ENCODE results near the gene RELL1.
A peak's percentile ranks its signal among the peaks of the same experiment; 100 is the strongest.

The RELL1 gene

DNA sequence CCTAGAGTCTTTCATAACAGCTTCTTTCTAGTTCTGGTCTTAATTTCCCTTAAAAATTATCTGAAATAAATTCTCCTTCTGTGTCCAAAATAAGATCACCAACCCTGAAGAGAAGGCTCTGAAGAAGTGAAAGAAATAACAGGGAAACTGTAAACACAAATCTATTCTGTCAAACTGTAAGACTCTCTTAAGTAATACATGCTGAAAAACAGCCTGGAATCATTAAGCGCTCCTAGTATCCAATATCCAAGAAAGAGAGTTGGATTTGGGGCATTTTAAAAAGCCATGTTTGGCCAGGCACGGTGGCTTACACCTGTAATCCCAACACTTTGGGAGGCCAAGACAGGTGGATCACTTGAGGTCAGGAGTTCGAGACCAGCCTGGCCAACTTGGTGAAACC, 53.3 kb downstream of the RELL1 start:
- DNase-seq, result no peak

DNA sequence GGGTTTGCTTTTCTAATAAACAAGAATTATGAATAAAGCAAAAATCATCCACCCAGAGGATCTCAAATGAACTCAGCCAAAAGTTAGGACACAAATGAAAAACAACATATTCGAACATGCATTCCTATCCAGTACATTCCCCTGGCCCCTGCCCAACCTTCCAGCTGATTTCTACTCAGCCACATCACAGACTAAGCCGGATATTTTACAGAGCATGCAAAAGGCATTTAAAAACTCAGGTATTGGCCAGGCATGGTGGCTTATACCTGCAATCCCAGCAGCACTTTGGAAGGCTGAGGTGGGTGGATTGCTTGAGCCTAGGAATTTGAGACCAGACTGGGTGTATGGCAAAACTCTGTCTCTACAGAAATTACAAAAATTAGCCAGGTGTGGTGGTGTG, 54.6 kb downstream of the RELL1 start:
- peak; percentile 56 for DNase-seq

DNA sequence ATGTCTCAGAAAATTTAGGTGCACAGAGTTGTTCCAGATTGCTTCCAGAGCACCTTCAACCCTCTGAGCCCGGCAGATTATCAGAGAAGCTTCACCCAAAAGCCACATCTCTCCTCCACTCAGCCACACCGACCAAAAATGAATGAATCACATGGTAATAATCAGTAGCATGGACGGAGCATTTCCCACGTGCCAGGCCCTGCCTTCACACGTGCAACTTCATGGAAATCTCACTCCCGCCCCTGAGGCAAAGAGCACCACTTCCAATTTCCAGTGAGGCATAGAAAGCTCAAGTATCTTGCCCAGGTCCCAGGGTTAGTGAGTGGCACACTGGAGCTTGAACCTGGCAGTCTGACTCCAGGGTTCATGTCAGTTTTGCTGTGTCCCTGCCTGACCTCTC, 56.5 kb downstream of the RELL1 start:
- no peak for DNase-seq

DNA sequence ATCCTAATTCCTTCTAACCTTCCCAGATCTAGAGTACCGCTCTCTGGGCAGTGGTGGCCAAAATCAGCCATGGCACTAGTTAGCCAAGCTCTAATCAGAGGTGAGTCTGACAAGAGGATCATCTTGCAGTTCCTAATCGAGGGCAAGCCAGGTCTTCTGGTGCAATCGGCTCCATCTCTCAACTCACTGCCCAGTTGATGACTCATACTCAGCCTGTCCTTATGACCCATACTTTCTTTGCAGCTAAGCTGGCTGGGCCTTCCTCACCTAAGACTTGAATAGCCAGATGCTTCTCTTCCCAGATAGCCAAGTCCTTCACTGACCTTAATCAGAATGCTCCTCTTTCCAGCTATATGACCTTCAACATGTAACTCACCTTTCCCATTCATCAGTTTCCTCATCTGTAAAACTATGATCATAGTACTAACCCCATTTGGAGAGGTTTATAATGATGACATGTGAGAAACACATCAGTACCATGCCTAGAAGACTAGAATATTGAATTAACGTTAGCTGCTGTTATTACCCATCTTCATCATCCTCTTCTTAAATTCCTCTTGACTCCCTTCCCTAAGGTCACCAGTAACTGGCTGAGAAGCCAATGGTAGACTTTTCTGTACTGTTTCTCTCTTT, 57.1 kb downstream of the RELL1 start:
- DNase-seq, result peak; percentile 32

DNA sequence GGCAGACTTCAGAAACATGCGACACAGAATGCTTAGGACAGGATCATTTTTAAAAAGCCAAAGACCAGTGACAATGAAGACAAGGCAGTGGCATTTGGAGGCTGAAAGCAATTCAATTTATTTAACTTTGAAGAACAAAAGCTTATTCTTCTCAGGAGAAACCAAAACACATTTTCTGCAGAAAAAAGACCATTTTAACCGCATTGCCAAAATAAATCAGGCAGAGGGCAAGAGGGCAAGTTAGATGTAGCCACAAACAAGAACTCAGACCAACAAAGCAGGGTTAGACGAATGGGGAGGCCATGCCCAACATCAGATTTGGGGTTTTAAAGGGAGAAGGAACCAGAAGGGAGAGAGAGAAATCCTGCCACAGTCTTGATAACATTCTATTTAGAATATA, 58.9 kb downstream of the RELL1 start:
- DNase-seq, result no peak

DNA sequence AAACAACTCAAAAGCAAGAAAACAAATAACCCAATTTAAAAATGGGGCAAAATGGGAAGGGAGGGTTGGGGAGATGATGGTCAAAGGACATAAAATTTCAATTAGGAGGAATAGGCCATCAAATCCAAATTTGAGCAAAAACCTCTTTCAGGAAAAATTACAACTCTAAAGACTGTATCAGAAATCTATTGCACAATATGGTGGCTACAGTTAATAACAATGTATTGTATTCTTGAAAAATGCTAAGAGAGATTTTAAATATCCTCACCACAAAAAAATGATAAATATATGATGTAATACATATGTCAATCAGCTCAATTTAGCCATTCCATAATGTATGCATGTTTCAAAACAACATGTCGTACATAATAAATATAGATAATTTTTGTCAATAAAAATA, 60.7 kb downstream of the RELL1 start:
- DNase-seq, result no peak

DNA sequence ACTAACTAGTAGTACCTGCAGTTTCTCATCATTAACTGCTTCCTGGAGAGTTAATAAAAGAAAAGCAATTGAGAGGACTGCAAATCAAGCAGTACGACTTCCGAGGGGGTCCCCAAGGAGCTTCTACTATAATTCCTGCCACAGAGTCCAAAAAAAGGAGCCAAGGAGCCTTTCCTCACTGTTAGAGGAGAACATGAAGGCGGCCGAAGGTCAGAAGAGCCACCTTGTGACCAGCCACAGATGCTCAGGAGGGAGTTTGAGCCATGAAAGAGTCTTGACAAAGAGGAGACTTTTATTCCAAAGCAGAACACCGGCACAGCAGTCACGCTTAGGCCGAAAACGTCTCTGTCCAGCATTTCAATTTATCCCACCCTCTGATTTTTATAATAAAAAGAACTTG, 62.2 kb downstream of the RELL1 start:
- DNase-seq, result no peak

DNA sequence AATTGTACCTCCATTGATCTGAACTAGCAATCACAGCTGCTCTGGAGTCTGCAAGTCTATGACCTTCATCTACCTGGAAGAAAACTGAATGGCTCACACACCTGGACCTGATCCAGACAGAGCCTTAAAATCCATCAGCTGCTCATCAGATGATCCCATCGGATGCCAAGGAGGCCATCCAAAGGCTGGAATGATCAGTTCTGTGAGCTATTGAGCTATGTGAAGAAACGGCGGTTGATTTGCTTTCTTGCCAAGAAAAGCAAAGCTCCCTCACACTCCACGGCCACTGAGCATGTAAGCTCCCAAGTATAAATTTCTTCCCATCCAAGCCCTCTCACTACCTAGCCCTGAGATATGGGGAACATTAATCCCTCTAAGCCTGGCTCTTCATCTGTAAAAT, 63.1 kb downstream of the RELL1 start:
- peak; percentile 22 for DNase-seq

DNA sequence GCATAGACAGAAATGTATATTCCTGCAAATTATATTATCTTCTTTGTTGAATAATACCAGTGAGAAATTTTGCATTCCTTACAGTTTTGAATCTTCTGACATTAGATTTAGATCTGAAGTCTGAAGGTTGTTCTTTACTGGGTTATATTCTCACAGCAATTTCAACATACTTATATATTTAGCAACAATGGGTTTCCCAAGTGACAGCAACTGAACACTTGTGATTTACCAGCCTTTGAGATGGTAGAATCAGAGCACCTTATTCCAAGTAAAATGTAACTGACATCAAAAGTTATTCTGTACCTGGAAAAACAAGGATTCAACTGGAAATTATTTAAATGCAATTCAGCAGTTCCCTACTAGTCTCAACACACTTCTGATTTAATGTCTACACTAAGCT, 66.0 kb downstream of the RELL1 start:
- no peak for DNase-seq

DNA sequence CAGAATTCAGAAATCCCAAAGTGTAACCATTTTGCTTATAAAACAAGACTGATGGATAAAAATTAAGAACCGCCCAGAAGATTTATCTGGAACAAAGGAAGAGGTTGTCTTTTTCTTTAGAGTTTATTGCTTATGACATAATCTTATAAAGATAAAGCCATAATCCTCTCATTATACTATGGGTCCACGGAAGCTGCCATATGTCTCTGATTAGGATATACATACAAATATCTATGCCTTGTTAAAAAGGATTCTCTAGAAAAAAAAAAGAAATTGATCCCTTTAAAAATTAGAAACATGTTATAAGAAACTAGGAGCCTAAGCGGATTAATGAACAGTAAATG, 70.5 kb downstream of the RELL1 start:
- no peak for DNase-seq

DNA sequence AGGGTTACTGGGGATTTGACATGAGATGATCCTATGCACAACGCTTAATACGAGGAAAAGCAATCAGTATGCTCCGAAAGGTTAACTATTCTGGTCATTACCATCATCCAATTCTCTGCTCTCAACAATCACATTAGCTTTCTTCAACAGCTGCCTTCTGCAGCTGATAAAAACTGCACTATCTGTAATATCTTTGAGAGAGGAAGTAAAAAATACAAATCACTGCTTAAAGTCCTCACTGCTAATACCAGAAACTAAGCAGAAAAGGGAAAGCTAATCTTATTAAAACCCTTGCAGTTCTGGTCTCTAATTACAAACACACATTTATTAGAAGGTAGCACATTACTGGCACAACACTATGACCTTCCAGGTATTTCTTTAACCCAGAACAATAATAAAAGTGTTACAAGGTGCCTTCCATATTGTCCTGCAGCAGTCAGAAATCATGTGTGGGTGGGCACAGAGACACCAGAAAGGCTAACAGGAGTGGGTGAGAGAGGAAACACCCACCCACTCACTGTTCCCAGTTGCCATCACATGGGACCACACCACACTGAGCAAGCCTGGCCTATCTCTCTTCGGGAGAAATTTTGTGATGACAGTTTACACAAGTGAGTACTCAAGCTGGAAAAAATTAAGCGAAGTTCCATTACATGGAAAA, 71.0 kb downstream of the RELL1 start:
- DNase-seq, result no peak

DNA sequence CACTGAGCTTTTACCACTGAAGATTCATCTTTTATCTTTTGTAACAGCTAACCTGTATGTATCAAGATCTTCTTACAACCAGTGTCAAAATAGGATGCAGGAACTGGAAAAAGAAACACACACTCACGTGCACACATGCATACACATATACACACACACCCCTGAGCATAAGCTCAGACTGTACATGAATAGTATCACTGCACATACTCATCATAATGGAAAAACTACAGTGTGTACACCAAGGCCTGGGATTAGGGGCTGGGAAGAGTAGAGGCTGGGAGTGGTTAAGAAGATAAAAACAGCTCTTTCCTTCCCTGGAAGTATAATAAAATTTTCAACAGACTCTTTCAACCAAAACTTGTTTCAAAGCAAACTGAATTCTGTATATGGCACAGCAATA, 73.4 kb downstream of the RELL1 start:
- no peak for DNase-seq

DNA sequence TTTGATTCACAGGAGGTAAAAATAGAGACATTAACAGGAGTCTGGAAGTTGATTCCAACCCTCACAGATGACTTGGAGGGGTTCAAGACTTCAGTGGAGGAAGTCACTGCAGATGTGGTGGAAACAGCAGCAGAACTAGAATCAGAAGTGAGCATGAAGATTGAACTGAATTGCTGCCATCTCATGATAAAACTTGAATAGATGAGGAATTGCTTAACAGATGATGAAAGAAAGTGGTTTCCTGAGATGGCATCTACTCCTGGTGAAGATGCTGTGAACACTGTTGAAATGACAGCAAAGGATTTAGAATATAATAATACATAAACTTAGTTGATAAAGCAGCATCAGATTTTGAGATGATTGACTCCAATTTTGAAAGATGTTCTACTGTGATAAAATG, 76.5 kb downstream of the RELL1 start:
- no peak for DNase-seq

DNA sequence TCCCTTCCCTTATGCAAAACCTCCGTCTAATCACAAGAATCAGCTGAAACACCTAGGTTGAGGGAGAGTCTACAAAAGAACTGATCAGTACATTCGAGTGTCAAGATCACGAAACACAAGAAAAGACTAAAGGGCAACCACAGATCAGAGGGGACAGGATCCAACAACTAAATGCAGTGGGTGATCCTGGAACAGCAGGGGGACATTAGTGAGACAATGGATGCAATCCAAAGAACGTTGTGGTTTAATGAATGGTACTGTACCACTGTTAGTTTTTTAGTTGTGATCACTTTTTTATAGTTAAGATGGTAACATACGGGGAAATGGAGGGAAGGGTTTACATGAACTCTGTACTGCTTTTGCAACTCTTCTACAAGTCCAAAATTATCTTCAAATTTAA, 79.2 kb downstream of the RELL1 start:
- no peak for DNase-seq

DNA sequence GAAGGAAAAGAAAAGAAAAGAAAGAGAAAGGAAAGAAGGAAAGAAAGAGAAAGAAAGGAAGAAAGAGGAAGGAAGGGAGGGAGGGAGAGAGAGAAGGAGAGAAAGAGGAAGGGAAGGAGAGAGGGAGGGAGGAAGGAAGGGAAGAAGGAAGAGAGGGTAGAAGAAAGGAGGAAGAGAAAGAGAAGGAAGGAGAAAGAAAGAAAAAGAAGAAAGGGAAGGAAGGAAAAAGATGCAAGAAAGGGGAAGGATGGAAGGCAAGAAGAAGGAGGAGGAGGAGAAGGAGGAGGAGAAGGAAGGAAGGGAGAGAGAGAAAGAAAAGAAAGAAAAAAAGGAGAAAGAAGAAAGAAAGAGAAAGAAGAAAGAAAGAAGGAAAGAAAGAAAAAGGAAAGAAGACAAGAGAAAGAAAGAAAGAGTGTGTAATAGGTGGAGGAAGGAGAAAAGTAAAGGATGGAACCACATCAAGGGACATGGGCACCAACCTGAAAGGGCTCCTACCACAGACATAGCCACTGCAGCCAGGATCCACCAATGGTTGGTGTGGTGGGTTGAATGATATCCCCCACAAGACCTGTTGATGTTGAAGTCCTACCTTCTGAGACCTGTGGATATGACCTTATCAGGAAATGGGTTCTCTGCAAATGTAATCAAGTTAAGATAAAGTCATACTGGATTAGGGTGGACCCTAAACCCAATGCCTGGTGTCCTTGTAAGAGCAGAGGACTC, 80.2 kb downstream of the RELL1 start:
- DNase-seq, result no peak

DNA sequence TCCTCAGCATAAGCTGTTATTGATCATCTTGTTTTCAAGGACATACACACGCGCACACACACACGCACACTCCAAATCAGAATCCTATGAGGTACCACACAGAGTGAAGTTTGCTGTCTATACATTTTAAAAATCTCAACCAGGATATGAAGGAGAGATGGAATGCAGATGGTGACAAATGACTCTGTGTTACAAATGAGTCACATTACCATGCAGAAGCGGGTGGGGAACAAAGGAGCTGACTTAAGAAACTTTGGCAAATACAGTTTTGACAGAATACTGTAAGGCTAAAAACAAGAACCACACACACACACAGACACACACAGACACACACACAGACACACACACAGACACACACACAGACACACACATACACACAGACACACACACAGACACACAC, 81.7 kb downstream of the RELL1 start:
- peak; percentile 61 for DNase-seq

DNA sequence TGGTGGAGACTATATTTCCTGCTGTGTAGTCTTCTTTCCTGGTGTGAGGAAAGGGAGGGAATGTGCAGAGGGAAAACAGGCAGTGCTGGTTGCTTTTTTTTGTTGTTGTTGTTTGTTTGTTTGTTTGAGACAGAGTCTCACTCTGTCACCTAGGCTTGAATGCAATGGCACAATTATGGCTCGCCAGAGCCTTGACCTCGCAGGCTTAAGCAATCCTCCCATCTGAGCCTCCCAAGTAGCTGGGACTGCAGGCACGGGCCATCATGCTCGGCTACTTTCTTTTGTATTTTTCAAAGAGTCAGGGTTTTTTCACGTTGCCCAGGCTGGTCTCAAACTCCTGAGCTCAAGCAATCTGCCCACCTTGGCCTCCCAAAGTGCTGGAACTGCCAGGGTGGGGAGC, 82.5 kb downstream of the RELL1 start:
- no peak for DNase-seq

DNA sequence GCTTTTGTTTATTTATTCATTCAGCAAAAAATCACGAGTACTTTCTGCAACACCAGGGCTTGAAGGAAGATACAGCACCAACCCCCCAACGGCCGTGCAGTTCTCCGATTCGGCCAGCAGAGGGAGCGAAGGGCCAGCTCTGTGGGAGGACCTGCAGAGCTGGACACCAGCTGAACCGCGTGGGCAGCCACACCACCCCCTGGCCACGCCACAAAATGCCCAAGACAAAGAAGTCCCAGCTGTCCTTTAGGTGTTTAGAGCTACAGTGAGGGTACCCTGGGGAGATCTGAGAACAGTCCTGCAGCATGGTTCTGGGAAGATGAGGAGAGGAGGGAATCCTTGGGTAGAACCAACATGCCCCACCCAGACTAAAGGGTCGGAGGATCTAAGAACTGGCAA, 83.1 kb downstream of the RELL1 start:
- peak; percentile 61 for DNase-seq

DNA sequence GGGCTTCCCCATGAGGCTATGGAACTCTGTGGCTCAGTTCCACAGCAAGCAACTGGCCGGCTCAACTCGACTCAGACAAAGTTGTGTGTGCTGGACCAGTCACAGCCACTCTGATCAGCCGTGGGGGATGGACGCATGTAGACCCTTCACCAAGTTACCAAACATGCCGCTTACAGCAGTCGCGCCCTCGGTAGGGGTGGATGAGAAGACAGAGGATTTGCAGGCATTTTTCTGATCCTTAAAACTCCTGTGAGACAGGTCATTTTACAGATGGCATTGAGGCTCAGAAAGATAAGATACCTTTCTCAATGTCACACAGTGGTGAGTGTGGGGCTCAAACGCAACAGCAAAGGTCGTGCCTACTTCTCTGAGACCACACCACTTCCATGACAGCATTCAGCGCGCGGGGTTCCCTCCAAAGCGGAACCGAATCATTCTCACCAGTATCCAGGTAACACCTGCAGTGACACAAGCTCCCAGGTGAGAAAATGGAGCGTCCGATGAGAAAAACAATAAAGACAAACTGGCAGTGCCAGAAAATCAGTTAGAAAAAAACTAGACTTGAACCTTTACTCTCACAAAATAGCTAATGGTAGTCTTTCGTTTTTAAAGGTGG, 83.6 kb downstream of the RELL1 start:
- no peak for DNase-seq

DNA sequence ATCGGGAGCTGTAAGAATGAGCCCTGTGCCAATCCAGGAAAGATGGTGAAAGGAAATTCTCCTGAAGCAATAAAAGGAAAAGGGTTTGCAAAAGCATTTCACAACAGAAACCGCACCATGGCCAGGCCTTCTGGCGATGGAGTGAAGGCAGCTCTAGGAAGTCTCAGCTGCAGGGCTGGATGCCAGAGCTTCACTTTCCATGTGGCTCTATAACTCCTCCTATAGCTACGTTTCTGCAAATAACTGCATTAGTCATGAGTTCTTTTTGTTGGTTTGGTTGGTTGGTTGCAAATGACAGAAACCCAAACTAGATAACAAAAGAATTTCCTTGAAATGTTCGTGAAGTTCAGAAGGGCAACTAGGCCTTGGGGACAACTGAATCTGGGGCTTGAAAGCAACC, 84.6 kb downstream of the RELL1 start:
- peak; percentile 73 for DNase-seq

DNA sequence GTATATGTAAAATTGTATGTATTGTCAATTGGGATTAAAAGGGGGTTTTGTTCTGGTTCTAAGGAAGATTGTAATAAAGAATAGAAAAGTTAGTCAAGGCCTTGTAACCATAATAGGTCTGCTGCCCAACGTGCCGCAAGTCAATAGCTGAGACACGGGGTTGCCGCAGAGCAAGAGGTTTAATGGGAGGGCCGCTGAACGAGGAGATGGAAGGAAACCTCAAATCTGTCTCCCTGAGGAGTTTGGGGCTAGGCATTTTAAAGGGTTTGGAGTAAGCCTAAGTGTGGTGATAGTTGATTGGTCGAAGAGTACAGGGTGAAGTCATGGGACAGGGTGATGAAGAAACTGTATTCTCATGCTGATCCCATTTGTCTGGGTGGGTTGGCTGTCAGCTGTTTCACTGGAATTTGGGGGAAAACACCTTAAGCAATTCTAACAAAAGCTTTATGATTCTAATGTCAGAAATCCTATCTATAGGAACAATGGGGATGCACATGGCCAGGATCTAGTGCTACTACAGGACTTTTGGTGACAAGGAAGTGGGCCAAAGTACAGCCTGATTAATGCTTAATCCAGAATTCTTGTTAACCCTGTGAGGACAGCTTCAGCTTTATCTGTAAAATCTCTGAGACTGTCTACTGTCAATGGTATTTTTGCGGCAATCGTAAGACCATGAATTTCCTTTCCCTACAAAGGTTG, 86.9 kb downstream of the RELL1 start:
- DNase-seq, result no peak

DNA sequence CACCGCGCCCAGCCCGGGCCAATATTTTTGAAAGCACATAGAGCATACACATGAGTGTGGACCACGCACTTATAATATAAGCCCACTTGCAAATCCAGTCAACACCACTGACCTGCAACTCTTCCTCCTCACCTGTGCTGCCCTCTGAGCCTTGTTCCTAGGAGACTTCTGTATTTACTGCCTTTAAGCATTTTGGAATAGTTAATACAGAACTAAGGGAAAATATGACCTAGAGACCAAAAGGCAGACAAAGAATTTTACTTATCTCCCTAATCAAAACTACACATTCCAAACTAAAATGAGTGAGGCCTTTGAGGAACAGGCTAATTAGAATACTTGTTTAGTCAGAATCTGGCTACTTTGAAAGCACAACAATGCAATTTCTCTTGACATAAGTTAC, 89.1 kb downstream of the RELL1 start:
- DNase-seq, result no peak
